HG03565 (cell line): ENCODE data around the gene CCDC24.

Source experiments
- ATAC-seq: cut with Tn5 transposase; IDR thresholded peaks from one replicate; pipeline ENCODE4 v1.9.1; 2021; ENCODE audit warnings: mild to moderate bottlenecking, moderate library complexity; ENCODE audit not compliant: unreplicated experiment

Gene CCDC24

GRCh38 chr1:44036409-44037139, 45.2 kb downstream of the CCDC24 start:
- ATAC-seq, result no peak

GRCh38 chr1:44037154-44037553, 45.8 kb downstream of the CCDC24 start:
- no peak for ATAC-seq

GRCh38 chr1:44038876-44039657, 47.7 kb downstream of the CCDC24 start:
- no peak for ATAC-seq

GRCh38 chr1:44040418-44040817, 49.0 kb downstream of the CCDC24 start:
- ATAC-seq, result no peak

- no peak for ATAC-seq
These were observed 49.4 kb downstream of the CCDC24 start for GRCh38 chr1:44040846-44041245.

GRCh38 chr1:44043176-44044070, 52.0 kb downstream of the CCDC24 start:
- ATAC-seq, result no peak

GRCh38 chr1:44044071-44044801, 52.8 kb downstream of the CCDC24 start:
- ATAC-seq, result no peak

GRCh38 chr1:44045064-44045463, 53.7 kb downstream of the CCDC24 start:
- ATAC-seq, result no peak
